Astrocyte of the cerebellum (primary cell): ENCODE data around the gene NKD2.

Experiments
- DNase-seq: peaks from one replicate; pipeline ENCODE4 v3.0.0-alpha.2; 2011; ENCODE audit warnings: low read depth
- H3K4me3 ChIP-seq: 2 replicates; pipeline ENCODE4 v1.5.1; 2011; ENCODE audit warnings: mild to moderate bottlenecking, low read depth, low read length, moderate library complexity
- CTCF ChIP-seq: IDR thresholded peaks from 2 replicates; pipeline ENCODE4 v1.5.1; 2012; ENCODE audit warnings: low read length, low read depth, moderate library complexity, mild to moderate bottlenecking; ENCODE audit errors: missing control alignments
- in situ Hi-C: cut with HindIII; loops from 2 replicates; pipeline ENCODE4 v1.10.0; 2017; ENCODE audit warnings: low sequenced_read_pairs

The NKD2 gene

GRCh38 chr5:1052076-1052475 is 43.5 kb downstream of the NKD2 start:
- DNase-seq: no peak

GRCh38 chr5:1052641-1053390 is 44.2 kb downstream of the NKD2 start:
- DNase-seq: no peak
- H3K4me3 ChIP-seq: no peak overlapping the region
- in situ Hi-C loops: no loop called here

More at GRCh38 chr5:1052076-1052475, 43.5 kb downstream of the NKD2 start:
- no peak for TF ChIP-seq CTCF
- in situ Hi-C loops: no loop called here
- no peak overlapping the region for H3K4me3 ChIP-seq

GRCh38 chr5:1053391-1054017 is 44.9 kb downstream of the NKD2 start:
- no peak for TF ChIP-seq CTCF
- no peak overlapping the region for H3K4me3 ChIP-seq
- no peak for DNase-seq
- in situ Hi-C loops: no loop called here

More at GRCh38 chr5:1052641-1053390, 44.2 kb downstream of the NKD2 start:
- TF ChIP-seq CTCF: no peak

GRCh38 chr5:1054018-1054798 is 45.6 kb downstream of the NKD2 start:
- no peak for DNase-seq
- TF ChIP-seq CTCF: no peak
- in situ Hi-C loops: no loop called here
- H3K4me3 ChIP-seq: no peak overlapping the region

- H3K4me3 ChIP-seq: no peak overlapping the region
- in situ Hi-C loops: no loop called here
- no peak for TF ChIP-seq CTCF
- no peak for DNase-seq
These were observed 46.5 kb downstream of the NKD2 start for GRCh38 chr5:1054799-1055775.
